GM18526 (cell line): ENCODE measurements around the gene TGFBR3L.

Experiments
- POLR2A ChIP-seq: IDR thresholded peaks from 3 replicates; pipeline ENCODE4 v1.6.1; 2011; ENCODE audit not compliant: insufficient read length; ENCODE audit errors: extremely low read depth

TGFBR3L gene

GRCh38 chr19:7926021-7926726 lies 11.5 kb downstream of the TGFBR3L start, which contains the start of gene CTXN1:
CTXN1 (minus strand) TSS chr19:7926135; CDS start chr19:7925538, 597 bp downstream.
- TF ChIP-seq POLR2A, result no peak

- no peak for TF ChIP-seq POLR2A
Observed at GRCh38 chr19:7926727-7927604, 12.3 kb downstream of the TGFBR3L start.

GRCh38 chr19:7927605-7928333 lies 13.1 kb downstream of the TGFBR3L start:
- TF ChIP-seq POLR2A, result no peak

GRCh38 chr19:7928334-7928706 lies 13.7 kb downstream of the TGFBR3L start:
- TF ChIP-seq POLR2A, result no peak

- TF ChIP-seq POLR2A, result no peak
Observed at GRCh38 chr19:7928741-7929701, 14.4 kb downstream of the TGFBR3L start.

GRCh38 chr19:7930765-7931164 lies 16.1 kb downstream of the TGFBR3L start:
- no peak for TF ChIP-seq POLR2A

- no peak for TF ChIP-seq POLR2A
Observed at GRCh38 chr19:7931221-7932061, 16.8 kb downstream of the TGFBR3L start.

- TF ChIP-seq POLR2A, result no peak
Observed at GRCh38 chr19:7932276-7932929, 17.8 kb downstream of the TGFBR3L start.

- no peak for TF ChIP-seq POLR2A
Observed at GRCh38 chr19:7932930-7933300, 18.3 kb downstream of the TGFBR3L start.

- TF ChIP-seq POLR2A, result no peak
Observed at GRCh38 chr19:7933411-7933810, 18.8 kb downstream of the TGFBR3L start.

- no peak for TF ChIP-seq POLR2A
Observed at GRCh38 chr19:7933828-7934725, 19.4 kb downstream of the TGFBR3L start.

- no peak for TF ChIP-seq POLR2A
Observed at GRCh38 chr19:7934766-7935165, 20.1 kb downstream of the TGFBR3L start.
